Measurements from ENCODE around the gene GRID1. TPM values are rescaled to one million over a fixed set of nuclear protein-coding genes. Genes with fewer than 3 reads are reported as not detected.
A peak's percentile ranks its signal among the peaks of the same experiment; 100 is the strongest.

The GRID1 gene
- total and polyA plus RNA-seq, 7 experiments from 2014 or later = not detected

DNA sequence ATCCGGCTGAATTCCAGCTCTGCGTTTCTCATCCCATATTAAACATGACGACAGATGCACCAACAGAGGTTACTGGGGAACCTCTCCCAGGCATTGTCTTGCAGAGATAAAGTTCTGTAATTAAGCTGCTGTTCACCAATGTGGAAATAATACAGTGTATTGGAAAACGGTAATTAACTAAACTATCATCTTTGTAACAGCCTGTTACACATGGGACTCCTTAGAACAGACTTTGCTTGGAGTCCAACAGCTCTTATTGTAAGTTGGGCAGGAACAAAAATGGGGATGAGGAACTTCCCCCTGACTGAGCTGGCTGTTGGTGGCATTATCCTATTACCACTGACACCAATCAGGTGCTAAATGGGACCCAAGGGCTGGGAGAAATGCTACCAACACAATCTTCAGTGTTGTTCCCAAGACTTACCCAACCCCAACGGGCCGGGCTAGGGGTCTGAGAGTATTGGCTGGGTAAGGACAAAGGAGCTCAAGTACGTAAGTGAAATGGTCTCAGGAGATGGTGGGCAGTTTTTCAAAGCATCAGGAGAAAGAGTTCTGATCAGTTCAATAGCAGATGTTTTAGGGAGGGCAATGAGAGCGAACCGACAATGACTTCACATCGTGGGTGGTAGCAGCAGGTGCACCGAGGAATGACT, 759.4 kb downstream of the GRID1 start:
- Histone ChIP-seq H3K27ac (ENCODE audit: low read depth, low read length) (no peak overlapping the region), H3K4me1 (ENCODE audit: control insufficient read depth in 2 of 2, insufficient read depth in 2 of 2, low read length in 2 of 2) (peaks cover 12% of the 10 kb centered on the region in 2 donors), H3K4me3 (ENCODE audit: low read length) (no peak overlapping the region), H3K9me3 (ENCODE audit: control insufficient read depth in 2 of 3, low read length in 3 of 3) (no peaks in the 10 kb centered on the region), H3K27me3 (ENCODE audit: control insufficient read depth in 2 of 2, insufficient read depth in 2 of 2, low read length in 2 of 2) (no peaks in the 10 kb centered on the region), H3K36me3 (ENCODE audit: control insufficient read depth in 2 of 3, insufficient read depth in 3 of 3, low read length in 3 of 3) (no peaks in the 10 kb centered on the region)
- Mint-ChIP-seq H3K27ac (no peak overlapping the region), H3K36me3 (peaks cover 0 to 4% (median 0%) of the 10 kb centered on the region in 5 donors), H3K9me3 (peaks cover 0 to 5% (median 0%) of the 10 kb centered on the region in 11 donors), H3K4me3 (no peak overlapping the region), H3K27me3 (peaks cover 0 to 36% (median 0%) of the 10 kb centered on the region in 5 donors), H3K4me1 (peaks cover 15 to 36% (median 31%) of the 10 kb centered on the region in 7 donors)
- DNase-seq = no peak
- CTCF ChIA-PET = no interaction called here
- POLR2A ChIA-PET = interaction anchor here (0.7 to 1.2 kb wide), 2 partner anchors 8 to 9 kb away, joined by 3 read pairs; no protein-coding TSS in a partner anchor
- intact Hi-C loops (cut with micrococcal nuclease) = no loop called here
- ATAC-seq = no peak

GRCh38 chr10:85606401-85606800, 760.2 kb downstream of the GRID1 start:
- ATAC-seq (no peak), DNase-seq (no peak)
- no peaks in the 10 kb centered on the region for H3K9me3 ChIP-seq (ENCODE audit: control insufficient read depth in 2 of 3, low read length in 3 of 3)
- H3K4me1 Mint-ChIP-seq = peaks cover 10 to 28% (median 23%) of the 10 kb centered on the region in 7 donors
- no peaks in the 10 kb centered on the region for H3K36me3 ChIP-seq (ENCODE audit: control insufficient read depth in 2 of 3, insufficient read depth in 3 of 3, low read length in 3 of 3)
- peaks cover 4 to 5% of the 10 kb centered on the region in 2 donors for H3K4me1 ChIP-seq (ENCODE audit: control insufficient read depth in 2 of 2, insufficient read depth in 2 of 2, low read length in 2 of 2)
- peaks cover 0 to 5% (median 0%) of the 10 kb centered on the region in 11 donors for H3K9me3 Mint-ChIP-seq
- peaks cover 0 to 4% (median 0%) of the 10 kb centered on the region in 5 donors for H3K36me3 Mint-ChIP-seq
- no peak overlapping the region for H3K4me3 ChIP-seq (ENCODE audit: low read length)
- ChIA-PET CTCF (no interaction called here), POLR2A (interaction anchor here (0.8 kb wide), 1 partner anchor 17 kb away, joined by 3 read pairs; no protein-coding TSS in a partner anchor)
- no peak overlapping the region for H3K4me3 Mint-ChIP-seq
- no peak overlapping the region for H3K27ac ChIP-seq (ENCODE audit: low read depth, low read length)
- no peak overlapping the region for H3K27ac Mint-ChIP-seq
- no peaks in the 10 kb centered on the region for H3K27me3 ChIP-seq (ENCODE audit: control insufficient read depth in 2 of 2, insufficient read depth in 2 of 2, low read length in 2 of 2)
- intact Hi-C loops (cut with micrococcal nuclease) = no loop called here
- peaks cover 0 to 35% (median 0%) of the 10 kb centered on the region in 5 donors for H3K27me3 Mint-ChIP-seq

- no peak for DNase-seq
- H3K4me3 ChIP-seq (ENCODE audit: low read length) = no peak overlapping the region
- peaks cover 2 to 14% (median 10%) of the 10 kb centered on the region in 7 donors for H3K4me1 Mint-ChIP-seq
- H3K9me3 Mint-ChIP-seq = peaks cover 0 to 5% (median 0%) of the 10 kb centered on the region in 11 donors
- H3K27me3 Mint-ChIP-seq = peaks cover 0 to 28% (median 0%) of the 10 kb centered on the region in 5 donors
- POLR2A ChIA-PET = interaction anchor here (0.9 to 1.1 kb wide), 2 partner anchors 10 to 11 kb away, joined by 3 read pairs; no protein-coding TSS in a partner anchor
- H3K4me3 Mint-ChIP-seq = no peak overlapping the region
- no peaks in the 10 kb centered on the region for H3K36me3 Mint-ChIP-seq
- no peak overlapping the region for H3K27ac ChIP-seq (ENCODE audit: low read depth, low read length)
- CTCF ChIA-PET = no interaction called here
- intact Hi-C loops (cut with micrococcal nuclease) = no loop called here
- no peaks in the 10 kb centered on the region for H3K36me3 ChIP-seq (ENCODE audit: control insufficient read depth in 2 of 3, insufficient read depth in 3 of 3, low read length in 3 of 3)
- no peaks in the 10 kb centered on the region for H3K9me3 ChIP-seq (ENCODE audit: control insufficient read depth in 2 of 3, low read length in 3 of 3)
- ATAC-seq = no peak
- H3K27ac Mint-ChIP-seq = no peak overlapping the region
- H3K4me1 ChIP-seq (ENCODE audit: control insufficient read depth in 2 of 2, insufficient read depth in 2 of 2, low read length in 2 of 2) = peaks cover 0 to 3% of the 10 kb centered on the region in 2 donors
- H3K27me3 ChIP-seq (ENCODE audit: control insufficient read depth in 2 of 2, insufficient read depth in 2 of 2, low read length in 2 of 2) = no peaks in the 10 kb centered on the region
Measured at GRCh38 chr10:85604884-85605283, 761.7 kb downstream of the GRID1 start.

GRCh38 chr10:85604136-85604725, 762.4 kb downstream of the GRID1 start:
- intact Hi-C loops (cut with micrococcal nuclease) = no loop called here
- no peaks in the 10 kb centered on the region for H3K36me3 Mint-ChIP-seq
- H3K4me3 ChIP-seq (ENCODE audit: low read length) = no peak overlapping the region
- ChIA-PET POLR2A (interaction anchor here (1.1 kb wide), 1 partner anchor 10 kb away, joined by 3 read pairs; no protein-coding TSS in a partner anchor), CTCF (no interaction called here)
- no peak overlapping the region for H3K27ac ChIP-seq (ENCODE audit: low read depth, low read length)
- ATAC-seq (no peak), DNase-seq (no peak)
- H3K27ac Mint-ChIP-seq = no peak overlapping the region
- peaks cover 0 to 5% (median 0%) of the 10 kb centered on the region in 11 donors for H3K9me3 Mint-ChIP-seq
- H3K4me1 ChIP-seq (ENCODE audit: control insufficient read depth in 2 of 2, insufficient read depth in 2 of 2, low read length in 2 of 2) = peaks cover 0 to 3% of the 10 kb centered on the region in 2 donors
- no peak overlapping the region for H3K4me3 Mint-ChIP-seq
- H3K9me3 ChIP-seq (ENCODE audit: control insufficient read depth in 2 of 3, low read length in 3 of 3) = no peaks in the 10 kb centered on the region
- H3K4me1 Mint-ChIP-seq = peaks cover 1 to 14% (median 5%) of the 10 kb centered on the region in 7 donors
- peaks cover 0 to 26% (median 0%) of the 10 kb centered on the region in 5 donors for H3K27me3 Mint-ChIP-seq
- no peaks in the 10 kb centered on the region for H3K27me3 ChIP-seq (ENCODE audit: control insufficient read depth in 2 of 2, insufficient read depth in 2 of 2, low read length in 2 of 2)
- no peaks in the 10 kb centered on the region for H3K36me3 ChIP-seq (ENCODE audit: control insufficient read depth in 2 of 3, insufficient read depth in 3 of 3, low read length in 3 of 3)

- CTCF ChIA-PET = no interaction called here
- POLR2A ChIA-PET = no interaction called here
- ATAC-seq (peak; percentile 27), DNase-seq (no peak)
- H3K27me3 ChIP-seq (ENCODE audit: control insufficient read depth in 2 of 2, insufficient read depth in 2 of 2, low read length in 2 of 2) = no peaks in the 10 kb centered on the region
- no peak overlapping the region for H3K27ac ChIP-seq (ENCODE audit: low read depth, low read length)
- H3K36me3 Mint-ChIP-seq = no peaks in the 10 kb centered on the region
- H3K27ac Mint-ChIP-seq = no peak overlapping the region
- H3K4me1 Mint-ChIP-seq = peaks cover 0 to 14% (median 1%) of the 10 kb centered on the region in 7 donors
- intact Hi-C loops (cut with micrococcal nuclease) = no loop called here
- H3K36me3 ChIP-seq (ENCODE audit: control insufficient read depth in 2 of 3, insufficient read depth in 3 of 3, low read length in 3 of 3) = no peaks in the 10 kb centered on the region
- H3K27me3 Mint-ChIP-seq = peaks cover 0 to 23% (median 0%) of the 10 kb centered on the region in 5 donors
- H3K4me3 ChIP-seq (ENCODE audit: low read length) = no peak overlapping the region
- H3K4me1 ChIP-seq (ENCODE audit: control insufficient read depth in 2 of 2, insufficient read depth in 2 of 2, low read length in 2 of 2) = peaks cover 0 to 3% of the 10 kb centered on the region in 2 donors
- H3K4me3 Mint-ChIP-seq = peak overlapping the region in 1 of 10 donors; percentile 16
- H3K9me3 ChIP-seq (ENCODE audit: control insufficient read depth in 2 of 3, low read length in 3 of 3) = no peaks in the 10 kb centered on the region
- H3K9me3 Mint-ChIP-seq = peaks cover 0 to 5% (median 0%) of the 10 kb centered on the region in 11 donors
Measured at GRCh38 chr10:85603151-85603940, 763.2 kb downstream of the GRID1 start.

DNA sequence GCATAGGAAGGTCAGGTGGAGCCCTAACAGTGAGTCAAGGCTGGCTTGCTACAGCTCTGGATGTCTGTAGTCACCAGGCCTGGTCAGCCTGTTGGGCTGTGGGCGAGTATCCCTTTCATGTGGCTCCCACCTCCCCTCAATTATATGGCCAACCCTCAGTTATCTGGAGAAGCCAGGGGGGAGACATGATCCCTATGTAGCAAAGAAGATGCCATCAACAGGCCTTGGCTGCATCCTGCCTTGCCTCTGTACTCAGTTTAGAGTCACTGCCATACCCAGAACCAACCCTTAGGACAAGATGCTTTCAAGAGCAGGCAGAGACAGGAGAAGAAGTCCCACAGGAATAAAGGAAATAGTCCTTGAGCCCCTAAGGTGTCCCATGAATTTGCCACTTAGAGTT, 763.9 kb downstream of the GRID1 start:
- peaks cover 0 to 3% of the 10 kb centered on the region in 2 donors for H3K4me1 ChIP-seq (ENCODE audit: control insufficient read depth in 2 of 2, insufficient read depth in 2 of 2, low read length in 2 of 2)
- Mint-ChIP-seq H3K27ac (no peak overlapping the region), H3K9me3 (peaks cover 0 to 5% (median 0%) of the 10 kb centered on the region in 11 donors), H3K36me3 (no peaks in the 10 kb centered on the region), H3K27me3 (peaks cover 0 to 19% (median 0%) of the 10 kb centered on the region in 5 donors), H3K4me3 (no peak overlapping the region), H3K4me1 (peaks cover 0 to 14% (median 0%) of the 10 kb centered on the region in 7 donors)
- POLR2A ChIA-PET = no interaction called here
- DNase-seq (no peak), ATAC-seq (no peak)
- intact Hi-C loops (cut with micrococcal nuclease) = no loop called here
- no peak overlapping the region for H3K4me3 ChIP-seq (ENCODE audit: low read length)
- CTCF ChIA-PET = no interaction called here
- no peaks in the 10 kb centered on the region for H3K9me3 ChIP-seq (ENCODE audit: control insufficient read depth in 2 of 3, low read length in 3 of 3)
- no peaks in the 10 kb centered on the region for H3K27me3 ChIP-seq (ENCODE audit: control insufficient read depth in 2 of 2, insufficient read depth in 2 of 2, low read length in 2 of 2)
- H3K27ac ChIP-seq (ENCODE audit: low read depth, low read length) = no peak overlapping the region
- H3K36me3 ChIP-seq (ENCODE audit: control insufficient read depth in 2 of 3, insufficient read depth in 3 of 3, low read length in 3 of 3) = no peaks in the 10 kb centered on the region
